Neuronal stem cell (in vitro differentiated cells): ENCODE results near the gene CTNND2.

Experiments
- DNase-seq: peaks from one replicate; pipeline ENCODE4 v3.0.0-alpha.2; 2013; ENCODE audit warnings: low spot score
- H2AFZ ChIP-seq: one replicate; pipeline ENCODE4 v1.6.1; 2013; ENCODE audit warnings: mild to moderate bottlenecking, low read length, inconsistent platforms
- H2AK5ac ChIP-seq: 2 replicates; pipeline ENCODE4 v1.6.1; 2013; ENCODE audit warnings: low read depth, mild to moderate bottlenecking, inconsistent platforms, low read length, moderate library complexity, mixed read lengths
- H2BK120ac ChIP-seq: 2 replicates; pipeline ENCODE4 v1.6.1; 2013; ENCODE audit warnings: low read depth, mild to moderate bottlenecking, inconsistent platforms, low read length, moderate library complexity, mixed read lengths
- H2BK12ac ChIP-seq: one replicate; pipeline ENCODE4 v1.6.1; 2013; ENCODE audit warnings: low read length, inconsistent platforms
- H2BK15ac ChIP-seq: 2 replicates; pipeline ENCODE4 v1.6.1; 2013; ENCODE audit warnings: mild to moderate bottlenecking, low read length, inconsistent platforms, mixed read lengths
- H2BK5ac ChIP-seq: one replicate; pipeline ENCODE4 v1.6.1; 2013; ENCODE audit warnings: inconsistent platforms, mild to moderate bottlenecking, low read length, moderate library complexity
- H3K14ac ChIP-seq: one replicate; pipeline ENCODE4 v1.6.1; 2013; ENCODE audit warnings: low read length, inconsistent platforms
- H3K18ac ChIP-seq: 2 replicates; pipeline ENCODE4 v1.6.1; 2013; ENCODE audit warnings: low read length, inconsistent platforms
- H3K23ac ChIP-seq: 2 replicates; pipeline ENCODE4 v1.6.1; 2013; ENCODE audit warnings: low read depth, mild to moderate bottlenecking, mixed read lengths, low read length, inconsistent platforms; ENCODE audit not compliant: poor library complexity
- H3K27ac ChIP-seq: replicated peaks from 3 replicates; pipeline ENCODE4 v1.5.1; 2013; ENCODE audit warnings: low read length, inconsistent platforms
- H3K27me3 ChIP-seq, 3 experiments: 2 replicates each; pipeline ENCODE4 v1.6.1; 2013; ENCODE audit warnings: low read length in 3 of 3, mild to moderate bottlenecking in 2 of 3, inconsistent platforms in 1 of 3, low read depth in 1 of 3, mixed read lengths in 1 of 3, moderate library complexity in 1 of 3; ENCODE audit not compliant: control insufficient read depth in 3 of 3, insufficient read depth in 3 of 3
- H3K36me3 ChIP-seq, 2 donors: replicated peaks in 1 of 2; 2 replicates each; pipeline ENCODE4 v1.6.1; 2013; ENCODE audit warnings: low read length in 2 of 2; ENCODE audit not compliant: control insufficient read depth in 2 of 2, insufficient read depth in 2 of 2
- H3K4ac ChIP-seq: 2 replicates; pipeline ENCODE4 v1.6.1; 2013; ENCODE audit warnings: inconsistent platforms, mild to moderate bottlenecking, low read length, moderate library complexity
- H3K4me1 ChIP-seq, 2 donors: 1 replicate in 1 of 2; 2 replicates in 1 of 2; pipeline ENCODE4 v1.6.1; 2013; ENCODE audit warnings: low read length in 2 of 2, low read depth in 1 of 2; ENCODE audit not compliant: control insufficient read depth in 2 of 2, insufficient read depth in 1 of 2
- H3K4me2 ChIP-seq: one replicate; pipeline ENCODE4 v1.6.1; 2013; ENCODE audit warnings: mild to moderate bottlenecking, low read length, inconsistent platforms; ENCODE audit not compliant: insufficient read depth, poor library complexity, severe bottlenecking
- H3K4me3 ChIP-seq, 2 donors: 2 replicates each; pipeline ENCODE4 v1.5.1; 2013; ENCODE audit warnings: low read length in 2 of 2, mild to moderate bottlenecking in 2 of 2, inconsistent platforms in 1 of 2, moderate library complexity in 1 of 2
- H3K79me1 ChIP-seq: one replicate; pipeline ENCODE4 v1.6.1; 2013; ENCODE audit warnings: low read depth, mild to moderate bottlenecking, inconsistent platforms, low read length, moderate library complexity
- H3K9ac ChIP-seq: one replicate; pipeline ENCODE4 v1.6.1; 2013; ENCODE audit warnings: mild to moderate bottlenecking, low read depth, low read length, inconsistent platforms; ENCODE audit not compliant: poor library complexity
- H3K9me3 ChIP-seq, 2 donors: replicated peaks in 1 of 2; 2 replicates each; pipeline versions ENCODE3 to v1.6.1; 2013; ENCODE audit warnings: low read length in 2 of 2, mild to moderate bottlenecking in 2 of 2, inconsistent platforms in 1 of 2, low read depth in 1 of 2, mixed read lengths in 1 of 2, moderate library complexity in 1 of 2; ENCODE audit not compliant: control insufficient read depth in 2 of 2, insufficient read depth in 1 of 2
- H4K8ac ChIP-seq: one replicate; pipeline ENCODE4 v1.6.1; 2013; ENCODE audit warnings: low read depth, mild to moderate bottlenecking, inconsistent platforms, low read length, moderate library complexity
- H4K91ac ChIP-seq: one replicate; pipeline ENCODE4 v1.6.1; 2013; ENCODE audit warnings: low read length, low read depth, mild to moderate bottlenecking, inconsistent platforms; ENCODE audit not compliant: poor library complexity
- WGBS, 2 donors: extraction: QIAGEN DNeasy Blood & Tissue Kit; methylation state at CpG; one replicate each; pipeline ENCODE4 v1.1.7; 2013; ENCODE audit warnings: missing lambda C conversion rate in 2 of 2, mixed read lengths in 1 of 2; ENCODE audit not compliant: insufficient read length in 2 of 2, insufficient replicate concordance in 1 of 2; ENCODE audit errors: extremely low coverage in 2 of 2; 5-methylcytosine and 5-hydroxymethylcytosine counted together

CTNND2 gene

DNA sequence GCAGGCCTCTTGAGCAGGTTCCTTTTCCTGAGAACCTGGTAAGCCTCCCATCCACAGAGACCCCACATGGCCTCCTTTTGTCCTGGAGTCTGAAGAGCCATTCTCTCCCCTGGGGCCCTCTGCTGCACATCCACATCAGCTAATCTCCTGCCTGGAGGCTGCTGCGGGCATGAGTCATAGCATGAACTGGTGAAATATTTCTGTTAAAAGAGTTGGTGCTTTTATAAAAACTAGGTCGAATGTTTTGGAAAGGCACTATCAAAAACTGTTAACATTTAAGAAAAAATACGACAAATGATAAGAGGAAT, 399.4 kb downstream of the CTNND2 start:
- Histone ChIP-seq H3K14ac (no peak overlapping the region), H2BK5ac (no peak overlapping the region), H2BK15ac (no peak overlapping the region), H3K79me1 (no peaks in the 10 kb centered on the region), H3K23ac (no peak overlapping the region), H4K8ac (no peak overlapping the region), H3K36me3 (no peaks in the 10 kb centered on the region), H4K91ac (no peak overlapping the region), H2BK12ac (no peak overlapping the region), H2AFZ (no peak overlapping the region), H2AK5ac (no peak overlapping the region), H3K27ac (peak overlapping the region; percentile 44), H3K4ac (no peak overlapping the region), H3K27me3 (no peaks in the 10 kb centered on the region), H3K9me3 (no peaks in the 10 kb centered on the region), H3K9ac (no peak overlapping the region), H2BK120ac (no peak overlapping the region), H3K4me1 (peaks cover 6 to 7% of the 10 kb centered on the region in 2 donors), H3K4me2 (no peak overlapping the region), H3K18ac (no peak overlapping the region), H3K4me3 (no peak overlapping the region)
- WGBS, 2 donors: no CpG with 5 or more reads among the region's 3 CpGs
- DNase-seq: no peak

DNA sequence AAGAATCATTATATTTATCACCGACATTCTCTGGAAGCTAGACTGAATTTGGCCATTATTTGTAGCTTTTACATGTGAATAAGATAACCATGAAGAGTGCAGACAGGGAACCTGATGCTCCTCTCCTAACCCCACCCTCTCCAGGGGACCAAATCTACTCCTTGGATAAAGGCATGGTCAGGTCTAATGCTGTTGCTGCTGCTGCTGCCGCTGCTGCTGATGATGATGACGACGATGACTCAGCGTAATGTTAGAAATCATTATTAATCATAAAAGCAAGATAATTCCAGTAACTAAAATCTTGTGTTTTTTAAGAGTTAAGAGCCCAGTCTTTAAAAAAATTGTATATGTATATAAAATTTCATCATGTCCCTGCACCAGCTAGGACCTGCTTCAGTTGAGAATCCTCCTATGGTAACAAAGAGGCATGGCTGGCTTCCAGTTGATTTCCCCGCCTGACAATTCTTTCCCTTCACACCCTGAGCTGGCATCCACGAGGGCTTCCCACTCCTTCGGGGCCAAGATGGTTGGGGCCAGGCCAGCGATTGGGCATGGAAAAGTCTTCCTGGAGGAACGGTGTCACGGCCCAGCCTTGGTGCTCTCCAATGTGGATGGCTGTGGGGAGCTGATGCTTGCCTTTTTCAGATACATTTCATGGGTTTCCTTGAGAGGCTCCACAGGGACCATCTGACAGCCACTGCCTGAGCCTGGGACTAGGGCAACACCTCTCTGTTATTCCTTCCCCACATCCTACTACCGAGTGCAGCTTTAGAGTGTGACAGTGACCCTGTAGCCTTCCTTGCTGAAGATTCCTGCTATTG, 400.0 kb downstream of the CTNND2 start:
- H2BK15ac ChIP-seq: no peak overlapping the region
- no peaks in the 10 kb centered on the region for H3K9me3 ChIP-seq
- no peak overlapping the region for H3K9ac ChIP-seq
- no peaks in the 10 kb centered on the region for H3K79me1 ChIP-seq
- no peak overlapping the region for H2BK5ac ChIP-seq
- no peak overlapping the region for H2AK5ac ChIP-seq
- H3K36me3 ChIP-seq: no peaks in the 10 kb centered on the region
- H3K18ac ChIP-seq: peak overlapping the region; percentile 73
- H4K91ac ChIP-seq: no peak overlapping the region
- no peak overlapping the region for H2BK120ac ChIP-seq
- WGBS, 2 donors: no CpG with 5 or more reads among the region's 12 CpGs
- H3K27me3 ChIP-seq: no peaks in the 10 kb centered on the region
- no peak overlapping the region for H4K8ac ChIP-seq
- no peak overlapping the region for H3K4me3 ChIP-seq
- H3K4me2 ChIP-seq: no peak overlapping the region
- no peak overlapping the region for H3K23ac ChIP-seq
- no peak overlapping the region for H2AFZ ChIP-seq
- peak overlapping the region; percentile 44 for H3K27ac ChIP-seq
- H3K4ac ChIP-seq: no peak overlapping the region
- H3K14ac ChIP-seq: no peak overlapping the region
- no peak for DNase-seq
- peak overlapping the region; percentile 51 for H2BK12ac ChIP-seq
- H3K4me1 ChIP-seq: peaks cover 6 to 7% of the 10 kb centered on the region in 2 donors

DNA sequence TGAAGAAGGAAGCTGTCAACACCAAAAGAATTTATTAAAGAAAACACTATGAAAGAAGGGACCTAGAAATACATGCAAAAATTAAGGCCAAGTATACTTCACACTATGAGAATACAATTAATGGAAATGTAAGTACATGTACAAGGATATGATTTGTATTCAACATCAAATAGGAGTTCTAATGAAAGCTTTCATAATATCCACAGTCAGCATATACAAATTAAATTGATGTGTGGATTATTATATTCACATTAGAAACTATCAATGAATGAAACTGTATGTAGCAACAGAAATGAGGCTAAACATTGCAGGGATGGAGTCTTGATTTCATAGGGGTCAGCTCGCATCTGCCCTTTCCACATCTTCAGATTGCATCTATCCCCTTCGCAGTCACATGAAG, 401.5 kb downstream of the CTNND2 start:
- Histone ChIP-seq H3K9ac (no peak overlapping the region), H3K4me3 (no peak overlapping the region), H2AK5ac (no peak overlapping the region), H3K4me1 (peaks cover 6 to 7% of the 10 kb centered on the region in 2 donors), H3K4ac (no peak overlapping the region), H3K36me3 (no peaks in the 10 kb centered on the region), H2AFZ (no peak overlapping the region), H3K27ac (no peak overlapping the region), H2BK120ac (no peak overlapping the region), H3K79me1 (no peaks in the 10 kb centered on the region), H2BK15ac (no peak overlapping the region), H3K4me2 (no peak overlapping the region), H2BK12ac (no peak overlapping the region), H3K23ac (no peak overlapping the region), H2BK5ac (no peak overlapping the region), H3K18ac (no peak overlapping the region), H3K14ac (no peak overlapping the region), H3K9me3 (no peaks in the 10 kb centered on the region), H4K8ac (no peak overlapping the region), H3K27me3 (no peaks in the 10 kb centered on the region), H4K91ac (no peak overlapping the region)
- DNase-seq: no peak
- WGBS, 2 donors: no CpG with 5 or more reads among the region's 2 CpGs

DNA sequence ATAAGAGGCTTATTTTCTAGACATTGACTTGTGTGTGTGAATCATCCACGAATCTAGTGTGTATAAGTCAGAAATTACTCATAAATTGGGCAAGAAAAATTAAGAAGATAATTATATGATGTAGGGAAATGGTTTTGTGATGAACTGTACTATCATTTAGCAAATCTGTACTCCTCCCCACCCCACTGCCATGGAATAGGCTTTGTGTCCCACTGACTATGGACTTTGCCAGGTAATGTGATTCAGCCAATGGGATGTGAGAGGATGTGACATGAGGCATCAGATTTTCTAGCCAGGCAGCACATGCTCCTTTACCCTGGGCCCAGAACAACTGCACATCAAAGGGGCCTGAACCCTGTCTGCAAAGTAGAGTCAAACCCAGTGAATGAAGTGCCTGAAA, 406.6 kb downstream of the CTNND2 start:
- Histone ChIP-seq H4K8ac (no peak overlapping the region), H4K91ac (no peak overlapping the region), H3K4me2 (no peak overlapping the region), H2BK12ac (no peak overlapping the region), H3K23ac (no peak overlapping the region), H2BK120ac (no peak overlapping the region), H3K9ac (no peak overlapping the region), H2BK15ac (no peak overlapping the region), H3K79me1 (no peaks in the 10 kb centered on the region), H3K36me3 (no peaks in the 10 kb centered on the region), H3K18ac (no peak overlapping the region), H2AFZ (no peak overlapping the region), H2BK5ac (no peak overlapping the region), H3K9me3 (no peaks in the 10 kb centered on the region), H3K4me3 (no peak overlapping the region), H3K27me3 (no peaks in the 10 kb centered on the region), H3K4me1 (no peaks in the 10 kb centered on the region), H3K4ac (no peak overlapping the region), H3K14ac (no peak overlapping the region), H2AK5ac (no peak overlapping the region), H3K27ac (no peak overlapping the region)
- WGBS, 2 donors: no CpG with 5 or more reads among the region's 1 CpG
- no peak for DNase-seq
